ENCODE data around the gene RPS23.
"Not testable (repeated sequence)": the region's sequence is repeated elsewhere in the genome, so short reads cannot be mapped to it uniquely, and the experiment has no call there.

Gene RPS23

GRCh38 chr5:82291420-82291819 is 13.3 kb upstream of the RPS23 start:
- FAIRE-seq (no peak), DNase-seq (ENCODE audit: extremely low spot score, insufficient read length, low read depth) (no peak)

GRCh38 chr5:82290908-82291307 is 12.8 kb upstream of the RPS23 start:
- DNase-seq (ENCODE audit: extremely low spot score, insufficient read length, low read depth) (no peak), FAIRE-seq (no peak)

- DNase-seq (ENCODE audit: extremely low spot score, insufficient read length, low read depth) (no peak), FAIRE-seq (no peak)
Observed at GRCh38 chr5:82290005-82290404, 11.9 kb upstream of the RPS23 start.

GRCh38 chr5:82287625-82288024 is 9.5 kb upstream of the RPS23 start:
- FAIRE-seq (no peak), DNase-seq (ENCODE audit: extremely low spot score, insufficient read length, low read depth) (no peak)

GRCh38 chr5:82285206-82285605 is 7.1 kb upstream of the RPS23 start:
- FAIRE-seq (peak; percentile 21), DNase-seq (ENCODE audit: extremely low spot score, insufficient read length, low read depth) (no peak)

- DNase-seq (ENCODE audit: extremely low spot score, insufficient read length, low read depth), result no peak
- FAIRE-seq, result peak; percentile 29
Observed at GRCh38 chr5:82283893-82284292, 5.7 kb upstream of the RPS23 start.

- DNase-seq (ENCODE audit: extremely low spot score, insufficient read length, low read depth), result no peak
- FAIRE-seq, result no peak
Observed at GRCh38 chr5:82278711-82279370, 687 bp upstream of the RPS23 start.

GRCh38 chr5:82277613-82277986 is 554 bp downstream of the RPS23 start:
- FAIRE-seq (no peak), DNase-seq (ENCODE audit: extremely low spot score, insufficient read length, low read depth) (no peak)

- DNase-seq (ENCODE audit: extremely low spot score, insufficient read length, low read depth) (no peak), FAIRE-seq (no peak)
Observed at GRCh38 chr5:82276800-82277612, 1.1 kb downstream of the RPS23 start.

GRCh38 chr5:82275216-82275664 is 2.9 kb downstream of the RPS23 start:
- FAIRE-seq (no peak), DNase-seq (ENCODE audit: extremely low spot score, insufficient read length, low read depth) (no peak)

- no peak for DNase-seq (ENCODE audit: extremely low spot score, insufficient read length, low read depth)
- FAIRE-seq, result no peak
Observed at GRCh38 chr5:82274343-82275211, 3.6 kb downstream of the RPS23 start.

GRCh38 chr5:82273426-82273825 is 4.7 kb downstream of the RPS23 start:
- FAIRE-seq, result peak; percentile 48

GRCh38 chr5:82272571-82273356 is 5.4 kb downstream of the RPS23 start:
- not testable (repeated sequence) for DNase-seq (ENCODE audit: extremely low spot score, insufficient read length, low read depth)

More at GRCh38 chr5:82273426-82273825, 4.7 kb downstream of the RPS23 start:
- DNase-seq (ENCODE audit: extremely low spot score, insufficient read length, low read depth), result not testable (repeated sequence)

GRCh38 chr5:82269363-82269762 is 8.8 kb downstream of the RPS23 start:
- DNase-seq (ENCODE audit: extremely low spot score, insufficient read length, low read depth); FAIRE-seq: not testable (repeated sequence)

More at GRCh38 chr5:82272571-82273356, 5.4 kb downstream of the RPS23 start:
- FAIRE-seq, result not testable (repeated sequence)

- not testable (repeated sequence) for DNase-seq (ENCODE audit: extremely low spot score, insufficient read length, low read depth); FAIRE-seq
Observed at GRCh38 chr5:82267297-82267933, 10.7 kb downstream of the RPS23 start.

- FAIRE-seq, result no peak
- no peak for DNase-seq (ENCODE audit: extremely low spot score, insufficient read length, low read depth)
Observed at GRCh38 chr5:82265047-82265446, 13.1 kb downstream of the RPS23 start.

- FAIRE-seq (peak; percentile 59), DNase-seq (ENCODE audit: extremely low spot score, insufficient read length, low read depth) (no peak)
Observed at GRCh38 chr5:82259172-82259800, 18.9 kb downstream of the RPS23 start.

- DNase-seq (ENCODE audit: extremely low spot score, insufficient read length, low read depth), result no peak
- no peak for FAIRE-seq
Observed at GRCh38 chr5:82257729-82258128, 20.4 kb downstream of the RPS23 start.

- FAIRE-seq, result no peak
- no peak for DNase-seq (ENCODE audit: extremely low spot score, insufficient read length, low read depth)
Observed at GRCh38 chr5:82257247-82257646, 20.9 kb downstream of the RPS23 start.

All from GM18507 (cell line).